Ovary (tissue), 9 donors: ENCODE data around the gene CEP112. TPM values are rescaled to one million over a fixed set of nuclear protein-coding genes. Genes with fewer than 3 reads are reported as not detected.
"Not testable (repeated sequence)": the region's sequence is repeated elsewhere in the genome, so short reads cannot be mapped to it uniquely, and the experiment has no call there.

Experiments used
- DNase-seq, 5 donors: peaks; one replicate each; pipeline ENCODE4 v3.0.0-alpha.2; 2019 to 2020
- H3K27ac ChIP-seq, 2 donors: fragments of 200-600 bp; one replicate each; pipeline versions ENCODE4 v1.5.1 to v1.8.0; 2019 to 2022
- H3K27me3 ChIP-seq: fragments of 200-600 bp; one replicate; pipeline ENCODE4 v1.8.0; 2022
- H3K36me3 ChIP-seq: fragments of 200-600 bp; sonication (generic); one replicate; pipeline ENCODE4 v1.5.1; 2019
- H3K4me1 ChIP-seq: one replicate; pipeline ENCODE4 v1.8.1; 2013; ENCODE audit warnings: mild to moderate bottlenecking, moderate library complexity; ENCODE audit not compliant: insufficient read depth
- H3K4me3 ChIP-seq: fragments of 200-600 bp; sonication (generic); one replicate; pipeline ENCODE4 v1.5.1; 2017
- H3K9me3 ChIP-seq, 2 donors: fragments of 200-600 bp in 1 of 2; sonication (generic) in 1 of 2; one replicate each; pipeline versions ENCODE4 v1.5.1 to v1.8.1; 2013 to 2019; ENCODE audit warnings: mild to moderate bottlenecking in 1 of 2, moderate library complexity in 1 of 2
- EP300 ChIP-seq: sonication (generic); formaldehyde crosslinking; IDR thresholded peaks from one replicate; pipeline ENCODE4 v1.6.1; 2017; ENCODE audit warnings: antibody characterized with exemption
- POLR2A ChIP-seq: fragments of 450-650 bp; IDR thresholded peaks from one replicate; pipeline ENCODE4 v1.6.1; 2017; ENCODE audit warnings: antibody characterized with exemption, mild to moderate bottlenecking, moderate library complexity
- WGBS, 3 donors: extraction: QIAGEN DNeasy Blood & Tissue Kit in 1 of 3; methylation state at CpG; one replicate each; pipeline versions ENCODE4 v1.1.5 to v1.1.7; 2013 to 2017; 5-methylcytosine and 5-hydroxymethylcytosine counted together
- intact Hi-C, 4 donors: fragments of 100-400 bp; cut with DNase I; formaldehyde crosslinking; loops; one replicate each; pipeline versions ENCODE4 v1.11.0 to v1.15.1; 2022 to 2023
- polyA plus RNA-seq, 2 donors: library from polyadenylated mRNA; stranded (reverse); fragments of 200-250 nt in 1 of 2; fragments of 350-450 nt in 1 of 2; fragmentation: Illumina TruSeq in 1 of 2; extraction: RNeasy Lipid Tissue Mini Kit (QIAGEN cat#74804) in 1 of 2; gene quantifications; one replicate each; pipeline ENCODE4 v1.2.3, GENCODE V29; 2013 to 2014
- total RNA-seq, 7 donors: library from RNA; depleted of rRNA in 2 of 7; stranded (reverse); fragments of >200 nt in 2 of 7; fragmentation: NEBNext Ultra II Directional in 3 of 7; extraction: Animal tissue kit (Norgen Biotek cat#: 25700) in 3 of 7; gene quantifications; one replicate each; pipeline versions ENCODE4 v1.1.0 to v1.2.4, GENCODE V29; 2016 to 2023
- TF ChIP-seq, protein P1 (sequence below), 3 donors: fragments of 450-650 bp in 2 of 3; fragments of 200-600 bp in 1 of 3; IDR thresholded peaks; one replicate each; pipeline versions ENCODE4 v1.5.1 to v1.8.0; 2016 to 2022; ENCODE audit warnings: antibody characterized with exemption in 3 of 3, mild to moderate bottlenecking in 1 of 3
- donor health status: DM: no; HTN: no; CAD: no; lungs with moderate emphysema.
- donor health status: DM: no; HTN: no; CAD: no.
- donor health status: Bipolar disorder and iron deficiency.
- donor health status: DM: yes; HTN: yes; CAD: no.
- donor health status: DM: no; HTN: no; CAD: no.
- donor health status: DM: yes; HTN: yes; CAD: no.

The CEP112 gene
- total and polyA plus RNA-seq, 9 donors, result 9.3 to 25.5 (median 16.9) TPM

DNA sequence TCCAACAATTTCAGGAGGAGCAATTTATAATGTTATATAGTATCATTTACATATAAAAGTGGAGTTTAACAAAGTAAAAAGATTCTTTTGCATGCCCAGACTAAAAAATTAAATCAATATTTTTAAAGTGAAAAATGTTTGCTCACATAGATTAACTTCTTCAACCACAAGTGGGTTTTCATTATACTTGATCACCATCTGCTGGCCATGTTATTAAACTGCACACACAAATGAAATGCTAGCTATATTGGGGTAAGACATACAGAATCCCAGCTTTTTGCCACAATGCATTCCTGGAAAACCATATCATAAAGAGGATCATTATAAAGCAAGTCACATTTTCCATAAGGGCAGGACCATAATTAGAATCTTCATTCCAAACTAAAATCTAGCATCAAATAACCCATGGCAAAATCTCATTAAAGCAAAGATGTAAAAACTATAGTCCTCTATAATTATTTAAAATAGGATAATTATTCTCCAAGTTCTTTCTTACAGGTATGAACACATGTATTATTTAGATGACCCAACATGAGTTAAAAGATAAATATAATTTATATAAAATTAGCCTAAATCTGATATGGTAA lies 26.3 kb downstream of the CEP112 start:
- no peak overlapping the region for H3K4me3 ChIP-seq
- H3K4me1 ChIP-seq, result no peaks in the 10 kb centered on the region
- TF ChIP-seq, protein P1, sequence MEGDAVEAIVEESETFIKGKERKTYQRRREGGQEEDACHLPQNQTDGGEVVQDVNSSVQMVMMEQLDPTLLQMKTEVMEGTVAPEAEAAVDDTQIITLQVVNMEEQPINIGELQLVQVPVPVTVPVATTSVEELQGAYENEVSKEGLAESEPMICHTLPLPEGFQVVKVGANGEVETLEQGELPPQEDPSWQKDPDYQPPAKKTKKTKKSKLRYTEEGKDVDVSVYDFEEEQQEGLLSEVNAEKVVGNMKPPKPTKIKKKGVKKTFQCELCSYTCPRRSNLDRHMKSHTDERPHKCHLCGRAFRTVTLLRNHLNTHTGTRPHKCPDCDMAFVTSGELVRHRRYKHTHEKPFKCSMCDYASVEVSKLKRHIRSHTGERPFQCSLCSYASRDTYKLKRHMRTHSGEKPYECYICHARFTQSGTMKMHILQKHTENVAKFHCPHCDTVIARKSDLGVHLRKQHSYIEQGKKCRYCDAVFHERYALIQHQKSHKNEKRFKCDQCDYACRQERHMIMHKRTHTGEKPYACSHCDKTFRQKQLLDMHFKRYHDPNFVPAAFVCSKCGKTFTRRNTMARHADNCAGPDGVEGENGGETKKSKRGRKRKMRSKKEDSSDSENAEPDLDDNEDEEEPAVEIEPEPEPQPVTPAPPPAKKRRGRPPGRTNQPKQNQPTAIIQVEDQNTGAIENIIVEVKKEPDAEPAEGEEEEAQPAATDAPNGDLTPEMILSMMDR (IDR thresholded peaks at IDR 0.05), result peak; percentile 49 to 70 (median 66)
- TF ChIP-seq EP300 (no peak), POLR2A (no peak)
- intact Hi-C loops, result loop anchor here in 3 of 4 donors (5.0 to 10.0 kb wide), 3 partner anchors 611 to 878 kb away; no protein-coding TSS in a partner anchor
- H3K9me3 ChIP-seq, result no peaks in the 10 kb centered on the region
- no peak for DNase-seq
- H3K27me3 ChIP-seq, result no peaks in the 10 kb centered on the region
- no peaks in the 10 kb centered on the region for H3K36me3 ChIP-seq
- no peak overlapping the region for H3K27ac ChIP-seq

DNA sequence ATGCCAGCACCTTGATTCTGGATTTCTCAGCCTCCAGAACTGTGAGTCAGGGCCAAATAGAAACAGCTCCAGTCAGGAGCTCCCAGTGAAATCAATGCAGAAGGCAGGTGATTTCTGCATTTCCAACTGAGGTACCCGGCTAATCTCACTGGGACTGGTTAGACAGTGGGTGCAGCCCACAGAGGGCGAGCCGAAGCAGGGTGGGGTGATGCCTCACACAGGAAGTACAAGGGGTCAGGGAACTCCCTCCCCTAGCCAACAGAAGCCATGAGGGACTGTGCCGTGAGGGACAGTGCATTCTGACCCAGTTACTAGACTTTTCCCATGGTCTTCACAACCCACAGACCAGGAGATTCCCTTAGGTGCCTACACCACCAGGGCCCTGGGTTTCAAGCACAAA lies 36.9 kb downstream of the CEP112 start:
- H3K4me3 ChIP-seq, DNase-seq, H3K9me3 ChIP-seq, H3K27me3 ChIP-seq, H3K4me1 ChIP-seq, intact Hi-C loops, H3K27ac ChIP-seq, H3K36me3 ChIP-seq: not testable (repeated sequence)
- 95 to 97% (median 95%) methylated on average over 4 of the region's 4 CpGs for WGBS, 3 donors

DNA sequence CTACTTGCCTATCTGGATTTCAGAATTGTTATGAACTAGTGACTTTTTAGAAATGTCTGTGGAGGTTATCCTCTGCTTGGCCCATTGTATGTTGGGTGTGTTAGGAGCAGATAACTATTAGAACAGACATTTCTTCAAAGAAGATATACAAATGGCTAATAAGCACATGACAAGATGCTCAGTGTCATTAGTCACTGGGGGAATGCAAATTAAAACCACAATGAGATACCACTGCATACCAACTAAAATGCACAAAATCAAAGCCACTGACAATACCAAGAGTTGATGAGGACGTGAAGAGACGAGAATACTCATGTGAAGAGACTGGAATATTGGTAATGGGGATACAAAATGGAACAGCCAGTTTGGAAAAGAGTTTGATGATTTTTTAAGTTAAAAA lies 39.2 kb downstream of the CEP112 start:
- Histone ChIP-seq H3K4me3 (no peak overlapping the region), H3K4me1 (no peaks in the 10 kb centered on the region), H3K27me3 (no peaks in the 10 kb centered on the region), H3K9me3 (no peaks in the 10 kb centered on the region), H3K36me3 (no peaks in the 10 kb centered on the region), H3K27ac (no peak overlapping the region)
- DNase-seq, result no peak
- 43 to 96% (median 67%) methylated on average over 2 of the region's 2 CpGs for WGBS, 3 donors
- TF ChIP-seq EP300, result no peak
- TF ChIP-seq, protein P1 (IDR thresholded peaks at IDR 0.05), result no peak
- TF ChIP-seq POLR2A, result no peak
- intact Hi-C loops, result loop anchor here in 1 of 4 donors (5.0 kb wide), 1 partner anchor 865 kb away; no protein-coding TSS in a partner anchor

DNA sequence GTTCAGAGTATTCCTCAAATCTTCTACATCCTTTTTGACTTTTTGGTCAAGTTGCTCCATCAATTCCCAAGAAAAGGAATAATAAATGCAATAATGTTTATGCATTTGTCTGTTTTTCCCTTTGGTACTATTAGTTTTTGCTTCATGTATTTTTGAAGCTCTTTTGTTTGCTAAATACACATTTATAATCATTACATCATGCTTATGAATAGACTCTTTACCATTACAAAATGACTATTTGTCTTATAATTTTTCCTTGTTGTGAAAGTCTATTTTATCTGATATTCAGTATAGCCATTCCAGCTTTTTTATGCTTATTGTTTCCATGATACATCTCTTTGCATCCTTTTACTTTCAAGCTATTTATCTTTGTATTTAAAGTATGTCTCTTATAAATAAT lies 41.2 kb downstream of the CEP112 start:
- Histone ChIP-seq H3K27me3 (no peaks in the 10 kb centered on the region), H3K36me3 (no peaks in the 10 kb centered on the region), H3K27ac (no peak overlapping the region), H3K4me1 (no peaks in the 10 kb centered on the region), H3K9me3 (no peaks in the 10 kb centered on the region), H3K4me3 (no peak overlapping the region)
- intact Hi-C loops, result loop anchor here in 1 of 4 donors (5.0 kb wide), 1 partner anchor 863 kb away; no protein-coding TSS in a partner anchor
- DNase-seq, result no peak
- TF ChIP-seq, protein P1 (IDR thresholded peaks at IDR 0.05), result no peak
- TF ChIP-seq POLR2A (no peak), EP300 (no peak)

DNA sequence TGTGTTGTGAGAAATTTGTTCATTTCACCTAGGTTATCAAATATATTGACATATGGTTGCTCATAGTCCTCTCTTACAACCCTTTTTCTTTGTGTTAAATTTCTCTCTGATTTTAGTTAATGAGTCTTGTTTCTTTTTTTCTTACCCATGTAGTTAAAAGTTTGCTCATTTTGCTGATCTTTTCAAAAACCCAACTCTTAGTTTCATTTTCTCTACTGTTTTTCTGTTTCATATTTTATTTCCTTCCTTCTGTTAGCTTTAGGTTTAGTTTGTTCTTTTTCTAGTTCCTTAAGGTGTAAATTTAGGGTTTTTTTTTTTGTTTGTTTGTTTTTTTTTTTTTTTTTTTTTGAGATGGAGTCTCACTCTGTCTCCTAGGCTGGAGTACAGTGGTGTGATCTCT lies 42.4 kb downstream of the CEP112 start:
- Histone ChIP-seq H3K4me3 (no peak overlapping the region), H3K36me3 (no peaks in the 10 kb centered on the region), H3K27ac (no peak overlapping the region), H3K9me3 (no peaks in the 10 kb centered on the region), H3K27me3 (no peaks in the 10 kb centered on the region), H3K4me1 (no peaks in the 10 kb centered on the region)
- no peak for TF ChIP-seq EP300
- TF ChIP-seq, protein P1 (IDR thresholded peaks at IDR 0.05), result no peak
- no peak for TF ChIP-seq POLR2A
- intact Hi-C loops, result no loop called here
- DNase-seq, result no peak
